Measurements from ENCODE around the gene LYRM4.

Gene LYRM4

DNA sequence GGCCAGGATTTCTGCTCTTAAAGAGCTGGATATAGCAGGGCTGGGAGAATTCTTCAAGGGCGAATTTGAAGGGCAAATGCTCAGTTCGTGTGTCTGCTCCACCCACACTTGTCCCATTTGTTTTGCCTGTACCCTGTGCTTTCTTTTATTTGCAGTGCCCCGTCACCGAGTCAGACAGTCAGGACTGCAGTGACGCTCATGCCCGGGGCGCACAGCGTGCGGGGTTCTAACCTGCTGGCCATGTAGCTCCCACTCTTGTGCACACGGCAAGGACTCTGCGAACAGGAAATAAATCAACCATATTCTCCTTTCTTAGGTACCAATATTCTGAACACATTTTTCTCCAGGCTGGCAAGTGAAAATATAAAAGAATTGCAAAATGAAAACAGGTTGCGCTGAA, 17.7 kb downstream of the LYRM4 start (continued):
- TF ChIP-seq IKZF3 (tag by site-specific recombination; IDR thresholded peaks at IDR 0.05) (no peak), ZNF843 (tag by site-specific recombination; IDR thresholded peaks at IDR 0.05) (no peak), ZNF626 (tag by site-specific recombination; IDR thresholded peaks at IDR 0.05) (no peak), ZNF23 (tag by site-specific recombination; IDR thresholded peaks at IDR 0.05; ENCODE audit: borderline replicate concordance) (no peak), OVOL3 (tag by site-specific recombination; IDR thresholded peaks at IDR 0.05) (no peak)
- TF ChIP-seq, protein P1, sequence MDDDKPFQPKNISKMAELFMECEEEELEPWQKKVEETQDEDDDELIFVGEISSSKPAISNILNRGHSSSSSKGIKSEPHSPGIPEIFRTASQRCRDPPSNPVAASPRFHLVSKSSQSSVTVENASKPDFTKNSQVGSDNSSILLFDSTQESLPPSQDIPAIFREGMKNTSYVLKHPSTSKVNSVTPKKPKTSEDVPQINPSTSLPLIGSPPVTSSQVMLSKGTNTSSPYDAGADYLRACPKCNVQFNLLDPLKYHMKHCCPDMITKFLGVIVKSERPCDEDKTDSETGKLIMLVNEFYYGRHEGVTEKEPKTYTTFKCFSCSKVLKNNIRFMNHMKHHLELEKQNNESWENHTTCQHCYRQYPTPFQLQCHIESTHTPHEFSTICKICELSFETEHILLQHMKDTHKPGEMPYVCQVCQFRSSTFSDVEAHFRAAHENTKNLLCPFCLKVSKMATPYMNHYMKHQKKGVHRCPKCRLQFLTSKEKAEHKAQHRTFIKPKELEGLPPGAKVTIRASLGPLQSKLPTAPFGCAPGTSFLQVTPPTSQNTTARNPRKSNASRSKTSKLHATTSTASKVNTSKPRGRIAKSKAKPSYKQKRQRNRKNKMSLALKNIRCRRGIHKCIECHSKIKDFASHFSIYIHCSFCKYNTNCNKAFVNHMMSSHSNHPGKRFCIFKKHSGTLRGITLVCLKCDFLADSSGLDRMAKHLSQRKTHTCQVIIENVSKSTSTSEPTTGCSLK (tag by site-specific recombination; IDR thresholded peaks at IDR 0.05) = no peak
- TF ChIP-seq, protein P2, sequence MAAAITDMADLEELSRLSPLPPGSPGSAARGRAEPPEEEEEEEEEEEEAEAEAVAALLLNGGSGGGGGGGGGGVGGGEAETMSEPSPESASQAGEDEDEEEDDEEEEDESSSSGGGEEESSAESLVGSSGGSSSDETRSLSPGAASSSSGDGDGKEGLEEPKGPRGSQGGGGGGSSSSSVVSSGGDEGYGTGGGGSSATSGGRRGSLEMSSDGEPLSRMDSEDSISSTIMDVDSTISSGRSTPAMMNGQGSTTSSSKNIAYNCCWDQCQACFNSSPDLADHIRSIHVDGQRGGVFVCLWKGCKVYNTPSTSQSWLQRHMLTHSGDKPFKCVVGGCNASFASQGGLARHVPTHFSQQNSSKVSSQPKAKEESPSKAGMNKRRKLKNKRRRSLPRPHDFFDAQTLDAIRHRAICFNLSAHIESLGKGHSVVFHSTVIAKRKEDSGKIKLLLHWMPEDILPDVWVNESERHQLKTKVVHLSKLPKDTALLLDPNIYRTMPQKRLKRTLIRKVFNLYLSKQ (tag by site-specific recombination; IDR thresholded peaks at IDR 0.05; ENCODE audit: borderline replicate concordance) = no peak

DNA sequence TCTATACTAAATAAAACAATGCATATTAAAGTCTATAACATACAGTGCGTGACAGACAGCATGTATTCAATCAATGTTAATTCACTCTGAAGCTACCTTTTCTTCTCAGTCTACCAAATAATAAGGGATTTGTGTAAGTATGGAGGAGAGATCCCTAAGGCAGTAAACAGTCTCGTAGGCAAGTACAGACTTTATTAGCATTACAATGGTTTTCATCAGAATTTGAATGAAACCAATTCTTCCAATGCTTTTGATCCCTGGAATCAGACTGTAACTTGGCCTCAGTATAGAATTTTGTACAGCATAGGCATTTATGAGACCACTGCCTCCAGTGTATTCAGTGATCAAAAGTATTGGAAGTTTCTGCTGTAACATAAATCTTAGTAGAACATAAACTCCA, 19.5 kb downstream of the LYRM4 start:
- ChIA-PET CTCF (no interaction called here), POLR2A (no interaction called here)
- Histone ChIP-seq H3K4me3 (ENCODE audit: low read depth, low read length) (no peak overlapping the region), H3K4me1 (ENCODE audit: control insufficient read depth, insufficient read depth, low read length) (peaks cover 6% of the 10 kb centered on the region; the same call in 1 of the 2 replicates), H3K9me3 (ENCODE audit: control insufficient read depth, insufficient read depth, low read depth, low read length) (no peaks in the 10 kb centered on the region), H3K36me3 (ENCODE audit: control insufficient read depth in 2 of 2, insufficient read depth in 1 of 2, low read length in 2 of 2) (peaks cover 0 to 3% of the 10 kb centered on the region in 2 experiments; a peak in 2 of 3 replicates), H3K27ac (ENCODE audit: extremely low read depth, low read depth, low read length) (no peak overlapping the region)
- TF ChIP-seq ZNF114 (tag by site-specific recombination; IDR thresholded peaks at IDR 0.05) = no peak
- no peak for TF ChIP-seq ZNF426 (tag by site-specific recombination; IDR thresholded peaks at IDR 0.05)
- TF ChIP-seq ZNF777 (tag by site-specific recombination; IDR thresholded peaks at IDR 0.05; ENCODE audit: borderline replicate concordance) = no peak
- no peak for TF ChIP-seq ZNF600 (tag by site-specific recombination; IDR thresholded peaks at IDR 0.05)
- TF ChIP-seq, protein P3, sequence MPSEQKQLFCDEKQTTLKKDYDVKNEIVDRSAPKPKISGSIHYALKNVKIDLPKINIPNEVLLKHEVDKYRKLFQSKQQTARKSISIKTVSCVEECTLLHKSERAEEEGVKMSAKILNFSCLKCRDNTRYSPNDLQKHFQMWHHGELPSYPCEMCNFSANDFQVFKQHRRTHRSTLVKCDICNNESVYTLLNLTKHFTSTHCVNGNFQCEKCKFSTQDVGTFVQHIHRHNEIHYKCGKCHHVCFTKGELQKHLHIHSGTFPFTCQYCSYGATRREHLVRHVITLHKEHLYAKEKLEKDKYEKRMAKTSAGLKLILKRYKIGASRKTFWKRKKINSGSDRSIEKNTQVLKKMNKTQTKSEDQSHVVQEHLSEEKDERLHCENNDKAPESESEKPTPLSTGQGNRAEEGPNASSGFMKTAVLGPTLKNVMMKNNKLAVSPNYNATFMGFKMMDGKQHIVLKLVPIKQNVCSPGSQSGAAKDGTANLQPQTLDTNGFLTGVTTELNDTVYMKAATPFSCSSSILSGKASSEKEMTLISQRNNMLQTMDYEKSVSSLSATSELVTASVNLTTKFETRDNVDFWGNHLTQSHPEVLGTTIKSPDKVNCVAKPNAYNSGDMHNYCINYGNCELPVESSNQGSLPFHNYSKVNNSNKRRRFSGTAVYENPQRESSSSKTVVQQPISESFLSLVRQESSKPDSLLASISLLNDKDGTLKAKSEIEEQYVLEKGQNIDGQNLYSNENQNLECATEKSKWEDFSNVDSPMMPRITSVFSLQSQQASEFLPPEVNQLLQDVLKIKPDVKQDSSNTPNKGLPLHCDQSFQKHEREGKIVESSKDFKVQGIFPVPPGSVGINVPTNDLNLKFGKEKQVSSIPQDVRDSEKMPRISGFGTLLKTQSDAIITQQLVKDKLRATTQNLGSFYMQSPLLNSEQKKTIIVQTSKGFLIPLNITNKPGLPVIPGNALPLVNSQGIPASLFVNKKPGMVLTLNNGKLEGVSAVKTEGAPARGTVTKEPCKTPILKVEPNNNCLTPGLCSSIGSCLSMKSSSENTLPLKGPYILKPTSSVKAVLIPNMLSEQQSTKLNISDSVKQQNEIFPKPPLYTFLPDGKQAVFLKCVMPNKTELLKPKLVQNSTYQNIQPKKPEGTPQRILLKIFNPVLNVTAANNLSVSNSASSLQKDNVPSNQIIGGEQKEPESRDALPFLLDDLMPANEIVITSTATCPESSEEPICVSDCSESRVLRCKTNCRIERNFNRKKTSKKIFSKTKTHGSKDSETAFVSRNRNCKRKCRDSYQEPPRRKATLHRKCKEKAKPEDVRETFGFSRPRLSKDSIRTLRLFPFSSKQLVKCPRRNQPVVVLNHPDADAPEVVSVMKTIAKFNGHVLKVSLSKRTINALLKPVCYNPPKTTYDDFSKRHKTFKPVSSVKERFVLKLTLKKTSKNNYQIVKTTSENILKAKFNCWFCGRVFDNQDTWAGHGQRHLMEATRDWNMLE (tag by site-specific recombination; conservative IDR thresholded peaks at IDR 0.05; ENCODE audit: low read depth) = no peak
- TF ChIP-seq SP7 (tag by site-specific recombination; IDR thresholded peaks at IDR 0.05) = no peak
- no peak for TF ChIP-seq KLF7 (tag by site-specific recombination; IDR thresholded peaks at IDR 0.05; ENCODE audit: borderline replicate concordance)
- no peak for TF ChIP-seq GFI1B (tag by site-specific recombination; IDR thresholded peaks at IDR 0.05)
- no peak for TF ChIP-seq PRDM1 (tag by site-specific recombination; IDR thresholded peaks at IDR 0.05)
- TF ChIP-seq, protein P4, sequence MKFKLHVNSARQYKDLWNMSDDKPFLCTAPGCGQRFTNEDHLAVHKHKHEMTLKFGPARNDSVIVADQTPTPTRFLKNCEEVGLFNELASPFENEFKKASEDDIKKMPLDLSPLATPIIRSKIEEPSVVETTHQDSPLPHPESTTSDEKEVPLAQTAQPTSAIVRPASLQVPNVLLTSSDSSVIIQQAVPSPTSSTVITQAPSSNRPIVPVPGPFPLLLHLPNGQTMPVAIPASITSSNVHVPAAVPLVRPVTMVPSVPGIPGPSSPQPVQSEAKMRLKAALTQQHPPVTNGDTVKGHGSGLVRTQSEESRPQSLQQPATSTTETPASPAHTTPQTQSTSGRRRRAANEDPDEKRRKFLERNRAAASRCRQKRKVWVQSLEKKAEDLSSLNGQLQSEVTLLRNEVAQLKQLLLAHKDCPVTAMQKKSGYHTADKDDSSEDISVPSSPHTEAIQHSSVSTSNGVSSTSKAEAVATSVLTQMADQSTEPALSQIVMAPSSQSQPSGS (tag by site-specific recombination; IDR thresholded peaks at IDR 0.05; ENCODE audit: low read depth) = no peak
- no peak for TF ChIP-seq ZNF416 (tag by site-specific recombination; IDR thresholded peaks at IDR 0.05)
- no peak for TF ChIP-seq ZNF629 (tag by site-specific recombination; IDR thresholded peaks at IDR 0.05)
- no peak for TF ChIP-seq SALL2 (tag by site-specific recombination; IDR thresholded peaks at IDR 0.05; ENCODE audit: borderline replicate concordance)
- no peak for TF ChIP-seq ZBTB17 (tag by site-specific recombination; IDR thresholded peaks at IDR 0.05)
- no peak for TF ChIP-seq HOXA7 (CRISPR knock-in tag; IDR thresholded peaks at IDR 0.05; ENCODE audit: borderline replicate concordance)
- TF ChIP-seq, protein P5, sequence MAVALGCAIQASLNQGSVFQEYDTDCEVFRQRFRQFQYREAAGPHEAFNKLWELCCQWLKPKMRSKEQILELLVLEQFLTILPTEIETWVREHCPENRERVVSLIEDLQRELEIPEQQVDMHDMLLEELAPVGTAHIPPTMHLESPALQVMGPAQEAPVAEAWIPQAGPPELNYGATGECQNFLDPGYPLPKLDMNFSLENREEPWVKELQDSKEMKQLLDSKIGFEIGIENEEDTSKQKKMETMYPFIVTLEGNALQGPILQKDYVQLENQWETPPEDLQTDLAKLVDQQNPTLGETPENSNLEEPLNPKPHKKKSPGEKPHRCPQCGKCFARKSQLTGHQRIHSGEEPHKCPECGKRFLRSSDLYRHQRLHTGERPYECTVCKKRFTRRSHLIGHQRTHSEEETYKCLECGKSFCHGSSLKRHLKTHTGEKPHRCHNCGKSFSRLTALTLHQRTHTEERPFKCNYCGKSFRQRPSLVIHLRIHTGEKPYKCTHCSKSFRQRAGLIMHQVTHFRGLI (tag by site-specific recombination; IDR thresholded peaks at IDR 0.05) = no peak
- no peak for TF ChIP-seq ZNF701 (tag by site-specific recombination; IDR thresholded peaks at IDR 0.05)
- TF ChIP-seq ZNF214 (tag by site-specific recombination; IDR thresholded peaks at IDR 0.05; ENCODE audit: borderline replicate concordance) = no peak
- TF ChIP-seq ZNF791 (tag by site-specific recombination; IDR thresholded peaks at IDR 0.05) = no peak
- TF ChIP-seq GLI2 (tag by site-specific recombination; IDR thresholded peaks at IDR 0.05; ENCODE audit: borderline replicate concordance, low read depth) = no peak

Data from HEK293 (cell line).